ENCODE results near the gene YEATS2. TPM values are rescaled to one million over a fixed set of nuclear protein-coding genes. Genes with fewer than 3 reads are reported as not detected.

Gene YEATS2
- total and polyA plus RNA-seq, 12 donors: 4.9 to 27.1 (median 14.0) TPM

- H3K27ac ChIP-seq: no peak overlapping the region
- H3K36me3 ChIP-seq (replicated peaks in 1 of 2): peaks cover 0 to 21% of the 10 kb centered on the region in 2 donors
- DNase-seq: no peak
- intact Hi-C loops (cut with DNase I): no loop called here
- no peaks in the 10 kb centered on the region for H3K27me3 ChIP-seq
- H3K9me3 ChIP-seq (replicated peaks in 1 of 3): no peaks in the 10 kb centered on the region
- no peaks in the 10 kb centered on the region for H3K4me1 ChIP-seq (replicated peaks in 1 of 2)
- TF ChIP-seq, protein P1, sequence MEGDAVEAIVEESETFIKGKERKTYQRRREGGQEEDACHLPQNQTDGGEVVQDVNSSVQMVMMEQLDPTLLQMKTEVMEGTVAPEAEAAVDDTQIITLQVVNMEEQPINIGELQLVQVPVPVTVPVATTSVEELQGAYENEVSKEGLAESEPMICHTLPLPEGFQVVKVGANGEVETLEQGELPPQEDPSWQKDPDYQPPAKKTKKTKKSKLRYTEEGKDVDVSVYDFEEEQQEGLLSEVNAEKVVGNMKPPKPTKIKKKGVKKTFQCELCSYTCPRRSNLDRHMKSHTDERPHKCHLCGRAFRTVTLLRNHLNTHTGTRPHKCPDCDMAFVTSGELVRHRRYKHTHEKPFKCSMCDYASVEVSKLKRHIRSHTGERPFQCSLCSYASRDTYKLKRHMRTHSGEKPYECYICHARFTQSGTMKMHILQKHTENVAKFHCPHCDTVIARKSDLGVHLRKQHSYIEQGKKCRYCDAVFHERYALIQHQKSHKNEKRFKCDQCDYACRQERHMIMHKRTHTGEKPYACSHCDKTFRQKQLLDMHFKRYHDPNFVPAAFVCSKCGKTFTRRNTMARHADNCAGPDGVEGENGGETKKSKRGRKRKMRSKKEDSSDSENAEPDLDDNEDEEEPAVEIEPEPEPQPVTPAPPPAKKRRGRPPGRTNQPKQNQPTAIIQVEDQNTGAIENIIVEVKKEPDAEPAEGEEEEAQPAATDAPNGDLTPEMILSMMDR (IDR thresholded peaks at IDR 0.05): no peak
- TF ChIP-seq POLR2A (IDR thresholded peaks at IDR 0.05): no peak
- no peak overlapping the region for H3K4me3 ChIP-seq
Measured at GRCh38 chr3:183714622-183715021, 17.0 kb downstream of the YEATS2 start.

- peaks cover 0 to 46% of the 10 kb centered on the region in 2 donors for H3K36me3 ChIP-seq (replicated peaks in 1 of 2)
Measured at GRCh38 chr3:183718012-183718411, 20.4 kb downstream of the YEATS2 start.

DNA sequence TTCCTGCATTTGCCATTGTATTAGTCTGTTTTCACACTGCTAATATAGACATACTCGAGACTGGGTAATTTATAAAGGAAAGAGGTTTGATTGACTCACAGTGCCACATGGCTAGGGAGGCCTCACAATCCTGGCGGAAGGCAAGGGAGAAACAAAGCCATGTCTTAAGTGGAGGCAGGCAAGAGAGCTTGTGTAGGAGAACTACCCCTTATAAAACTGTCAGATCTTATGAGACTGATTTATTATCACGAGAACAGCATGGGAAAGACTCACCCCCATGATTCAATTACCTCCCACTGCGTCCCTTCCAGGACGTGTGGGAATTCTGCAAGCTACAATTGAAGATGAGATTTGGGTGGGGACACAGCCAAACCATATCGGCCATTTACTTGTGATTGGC is 27.8 kb downstream of the YEATS2 start:
- no peak for DNase-seq
- Histone ChIP-seq H3K4me1 (replicated peaks in 1 of 2) (no peaks in the 10 kb centered on the region), H3K27me3 (no peaks in the 10 kb centered on the region), H3K9me3 (replicated peaks in 1 of 3) (no peaks in the 10 kb centered on the region), H3K4me3 (no peak overlapping the region), H3K36me3 (replicated peaks in 1 of 2) (peaks cover 0 to 82% of the 10 kb centered on the region in 2 donors), H3K27ac (no peak overlapping the region)
- TF ChIP-seq, protein P1 (IDR thresholded peaks at IDR 0.05): no peak
- TF ChIP-seq POLR2A (IDR thresholded peaks at IDR 0.05): no peak
- intact Hi-C loops (cut with DNase I): no loop called here
- WGBS, 4 donors: 71 to 94% (median 89%) methylated on average over 5 to 6 of the region's 6 CpGs

More at GRCh38 chr3:183718012-183718411, 20.4 kb downstream of the YEATS2 start:
- no peak for DNase-seq
- Histone ChIP-seq H3K27me3 (no peaks in the 10 kb centered on the region), H3K27ac (no peak overlapping the region), H3K9me3 (replicated peaks in 1 of 3) (no peaks in the 10 kb centered on the region), H3K4me1 (replicated peaks in 1 of 2) (no peaks in the 10 kb centered on the region), H3K4me3 (no peak overlapping the region)
- intact Hi-C loops (cut with DNase I): no loop called here
- no peak for TF ChIP-seq POLR2A (IDR thresholded peaks at IDR 0.05)
- 86 to 94% (median 88%) methylated on average over 3 of the region's 3 CpGs for WGBS, 4 donors

GRCh38 chr3:183728204-183728603 is 30.6 kb downstream of the YEATS2 start:
- H3K36me3 ChIP-seq (replicated peaks in 1 of 2): peaks cover 0 to 63% of the 10 kb centered on the region in 2 donors
- no peaks in the 10 kb centered on the region for H3K27me3 ChIP-seq
- no peak overlapping the region for H3K27ac ChIP-seq
- intact Hi-C loops (cut with DNase I): no loop called here
- no peaks in the 10 kb centered on the region for H3K4me1 ChIP-seq (replicated peaks in 1 of 2)
- 94 to 100% (median 100%) methylated on average over 1 of the region's 1 CpG for WGBS, 4 donors
- H3K9me3 ChIP-seq (replicated peaks in 1 of 3): no peaks in the 10 kb centered on the region
- no peak for DNase-seq
- TF ChIP-seq, protein P1 (IDR thresholded peaks at IDR 0.05): no peak
- no peak for TF ChIP-seq POLR2A (IDR thresholded peaks at IDR 0.05)
- H3K4me3 ChIP-seq: no peak overlapping the region

DNA sequence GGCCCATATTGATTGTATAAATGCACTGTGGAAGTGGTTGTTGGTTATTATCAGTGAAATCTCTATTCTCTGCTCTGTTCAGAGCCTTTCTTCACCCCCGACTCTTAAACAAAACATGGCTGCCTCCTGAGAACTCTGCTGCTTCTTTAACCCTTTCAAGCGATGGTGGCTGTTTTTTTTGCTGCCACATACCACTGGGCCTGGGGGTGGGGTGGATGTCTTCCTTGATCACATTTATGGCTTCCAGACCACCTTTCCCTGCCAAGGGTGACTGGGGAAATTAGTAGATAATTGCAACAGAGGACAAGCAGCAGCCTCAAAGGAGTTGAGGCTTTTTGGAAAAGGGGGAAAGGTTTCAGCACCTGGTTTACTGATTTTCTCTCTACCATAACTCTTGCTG is 32.8 kb downstream of the YEATS2 start:
- intact Hi-C loops (cut with DNase I): no loop called here
- Histone ChIP-seq H3K9me3 (replicated peaks in 1 of 3) (no peaks in the 10 kb centered on the region), H3K4me1 (replicated peaks in 1 of 2) (peaks cover 0 to 5% of the 10 kb centered on the region in 2 donors), H3K4me3 (no peak overlapping the region), H3K27ac (no peak overlapping the region), H3K36me3 (replicated peaks in 1 of 2) (peaks cover 0 to 53% of the 10 kb centered on the region in 2 donors), H3K27me3 (no peaks in the 10 kb centered on the region)
- WGBS, 4 donors: 84 to 92% (median 88%) methylated on average over 2 of the region's 2 CpGs
- TF ChIP-seq, protein P1 (IDR thresholded peaks at IDR 0.05): no peak
- no peak for TF ChIP-seq POLR2A (IDR thresholded peaks at IDR 0.05)
- DNase-seq: no peak
